ENCODE data around the gene RPS27L.

Gene RPS27L

GRCh38 chr15:63112871-63113270 lies 44.4 kb downstream of the RPS27L start:
- no peak for TF ChIP-seq CTCF (IDR thresholded peaks at IDR 0.05)

GRCh38 chr15:63111481-63111880 lies 45.8 kb downstream of the RPS27L start:
- no peak for TF ChIP-seq CTCF (IDR thresholded peaks at IDR 0.05)

GRCh38 chr15:63110428-63111026 lies 46.8 kb downstream of the RPS27L start:
- TF ChIP-seq CTCF (IDR thresholded peaks at IDR 0.05) = no peak

GRCh38 chr15:63109920-63110319 lies 47.4 kb downstream of the RPS27L start:
- no peak for TF ChIP-seq CTCF (IDR thresholded peaks at IDR 0.05)

- no peak for TF ChIP-seq CTCF (IDR thresholded peaks at IDR 0.05)
Measured at GRCh38 chr15:63109498-63109897, 47.8 kb downstream of the RPS27L start.

GRCh38 chr15:63107895-63108546 lies 49.3 kb downstream of the RPS27L start:
- no peak for TF ChIP-seq CTCF (IDR thresholded peaks at IDR 0.05)

- no peak for TF ChIP-seq CTCF (IDR thresholded peaks at IDR 0.05)
Measured at GRCh38 chr15:63104727-63105126, 52.5 kb downstream of the RPS27L start.
